SK-N-MC (cell line): Measurements from ENCODE around the gene HLA-DQA2.
"Not testable (repeated sequence)": the region's sequence is repeated elsewhere in the genome, so short reads cannot be mapped to it uniquely, and the experiment has no call there.

ENCODE experiments used
- DNase-seq: peaks from one replicate; pipeline ENCODE4 v3.0.0-alpha.2; 2011; ENCODE audit warnings: low read depth, low spot score
- H3K27ac ChIP-seq: fragments of 200-600 bp; sonication (generic); 2 replicates; pipeline ENCODE4 v1.5.1; 2016; ENCODE audit warnings: mixed run types
- H3K36me3 ChIP-seq: fragments of 200-600 bp; sonication (generic); 2 replicates; pipeline ENCODE4 v1.6.1; 2017; ENCODE audit warnings: antibody characterized with exemption, low read length, mixed read lengths; ENCODE audit not compliant: insufficient read depth
- H3K4me3 ChIP-seq: fragments of 200-600 bp; sonication (generic); 2 replicates; pipeline ENCODE4 v1.5.1; 2016
- H3K9ac ChIP-seq: fragments of 200-600 bp; sonication (generic); 2 replicates; pipeline ENCODE4 v1.8.0; 2017; ENCODE audit warnings: mixed run types, mixed read lengths; ENCODE audit not compliant: insufficient read length
- H3K9me3 ChIP-seq: fragments of 200-600 bp; sonication (generic); 2 replicates; pipeline ENCODE4 v1.6.1; 2017; ENCODE audit warnings: low read depth, mild to moderate bottlenecking, antibody characterized with exemption, low read length, moderate library complexity, mixed read lengths
- EZH2 ChIP-seq: fragments of 200-600 bp; sonication (generic); IDR thresholded peaks from one replicate; pipeline ENCODE4 v1.6.1; 2017; ENCODE audit warnings: antibody characterized with exemption
- FOXP2 ChIP-seq: optimal IDR thresholded peaks from 2 replicates; pipeline ENCODE3; 2011; ENCODE audit warnings: mild to moderate bottlenecking, moderate library complexity; ENCODE audit not compliant: insufficient read depth; ENCODE audit errors: extremely low read length, control extremely low read depth
- POLR2AphosphoS5 ChIP-seq: IDR thresholded peaks from 2 replicates; pipeline ENCODE4 v1.6.1; 2012; ENCODE audit warnings: mild to moderate bottlenecking, low read depth, low read length, borderline replicate concordance

Gene HLA-DQA2

DNA sequence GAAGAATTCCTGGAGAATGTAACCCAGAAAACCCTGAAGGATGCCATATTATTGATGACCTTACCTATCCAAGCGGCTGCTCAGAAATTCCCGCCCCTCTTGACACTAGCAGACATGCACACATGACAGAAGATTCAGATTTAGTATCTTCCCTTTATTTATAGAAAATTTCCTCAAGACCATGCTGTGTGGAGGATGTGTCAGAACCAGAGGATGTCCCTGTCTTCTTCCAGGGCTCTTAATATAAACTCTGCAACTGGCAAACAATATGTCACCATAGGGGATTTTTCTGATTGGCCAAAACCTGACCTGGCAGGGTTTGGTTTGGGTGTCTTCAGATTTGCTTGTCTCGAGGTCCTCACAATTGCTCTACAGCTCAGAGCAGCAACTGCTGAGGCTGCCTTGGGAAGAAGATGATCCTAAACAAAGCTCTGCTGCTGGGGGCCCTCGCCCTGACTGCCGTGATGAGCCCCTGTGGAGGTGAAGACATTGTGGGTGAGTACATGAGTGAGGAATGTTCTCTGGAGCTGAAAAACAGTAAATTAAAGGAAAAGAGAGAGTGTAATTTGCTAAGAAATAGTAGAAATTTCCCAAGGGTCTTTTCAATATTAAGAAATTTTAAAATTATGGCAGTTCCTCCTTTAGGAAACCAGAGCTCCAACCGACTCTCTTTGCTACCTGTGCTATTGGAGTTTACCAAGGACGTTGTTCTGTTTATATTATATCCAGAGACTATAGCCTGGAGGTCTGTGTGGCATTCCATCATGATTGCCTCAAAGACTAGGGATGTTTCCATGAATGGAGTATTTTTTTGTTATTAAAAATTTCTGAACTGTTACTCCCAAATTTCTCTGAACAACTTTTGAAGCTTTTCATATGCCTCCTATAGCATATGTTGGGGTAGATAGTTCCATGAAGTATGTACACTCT, at the start of gene HLA-DQA2:
Gene HLA-DQA2, plus strand, starts transcription at position 361 of the 930 bp plus-strand sequence. Its CDS starts 53 bp downstream, at position 414.
- no peak for DNase-seq
- H3K9me3 ChIP-seq, result no peaks in the 10 kb centered on the region
- H3K36me3 ChIP-seq, result no peaks in the 10 kb centered on the region
- H3K4me3 ChIP-seq, result no peak within 1 kb of the TSS
- H3K27ac ChIP-seq, result no peak within 1 kb of the TSS
- TF ChIP-seq FOXP2 (no peak), POLR2AphosphoS5 (no peak), EZH2 (no peak)
- H3K9ac ChIP-seq, result no peak within 1 kb of the TSS

- H3K36me3 ChIP-seq, result no peaks in the 10 kb centered on the region
- H3K27ac ChIP-seq, result no peak overlapping the region
- H3K9ac ChIP-seq, result no peak overlapping the region
- TF ChIP-seq EZH2 (no peak), FOXP2 (no peak), POLR2AphosphoS5 (no peak)
- H3K9me3 ChIP-seq, result no peaks in the 10 kb centered on the region
- no peak overlapping the region for H3K4me3 ChIP-seq
- no peak for DNase-seq
Observed at GRCh38 chr6:32692019-32692418, 49.2 kb upstream of the HLA-DQA2 start.

DNA sequence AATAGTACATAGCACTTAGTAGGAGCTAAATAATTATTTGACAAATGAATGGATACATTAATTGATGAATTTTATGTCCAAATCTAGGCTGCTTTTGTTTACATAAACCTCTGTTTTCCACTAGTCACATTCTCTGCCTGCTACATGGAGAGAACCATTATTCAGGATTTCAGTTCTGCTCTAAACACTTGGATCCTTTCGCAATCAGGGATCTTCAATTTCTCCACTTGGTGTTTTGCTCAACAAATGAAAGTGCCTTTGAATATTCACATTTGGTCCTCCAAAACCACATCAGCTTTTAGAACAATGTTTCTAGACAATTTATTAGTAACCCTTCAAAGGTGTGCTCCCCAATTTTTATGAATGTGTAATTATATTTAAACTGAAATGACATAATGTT, 44.2 kb upstream of the HLA-DQA2 start:
- no peak overlapping the region for H3K9ac ChIP-seq
- H3K4me3 ChIP-seq, result no peak overlapping the region
- no peaks in the 10 kb centered on the region for H3K9me3 ChIP-seq
- H3K27ac ChIP-seq, result no peak overlapping the region
- no peaks in the 10 kb centered on the region for H3K36me3 ChIP-seq
- no peak for TF ChIP-seq EZH2
- no peak for TF ChIP-seq FOXP2
- no peak for TF ChIP-seq POLR2AphosphoS5
- DNase-seq, result no peak

DNA sequence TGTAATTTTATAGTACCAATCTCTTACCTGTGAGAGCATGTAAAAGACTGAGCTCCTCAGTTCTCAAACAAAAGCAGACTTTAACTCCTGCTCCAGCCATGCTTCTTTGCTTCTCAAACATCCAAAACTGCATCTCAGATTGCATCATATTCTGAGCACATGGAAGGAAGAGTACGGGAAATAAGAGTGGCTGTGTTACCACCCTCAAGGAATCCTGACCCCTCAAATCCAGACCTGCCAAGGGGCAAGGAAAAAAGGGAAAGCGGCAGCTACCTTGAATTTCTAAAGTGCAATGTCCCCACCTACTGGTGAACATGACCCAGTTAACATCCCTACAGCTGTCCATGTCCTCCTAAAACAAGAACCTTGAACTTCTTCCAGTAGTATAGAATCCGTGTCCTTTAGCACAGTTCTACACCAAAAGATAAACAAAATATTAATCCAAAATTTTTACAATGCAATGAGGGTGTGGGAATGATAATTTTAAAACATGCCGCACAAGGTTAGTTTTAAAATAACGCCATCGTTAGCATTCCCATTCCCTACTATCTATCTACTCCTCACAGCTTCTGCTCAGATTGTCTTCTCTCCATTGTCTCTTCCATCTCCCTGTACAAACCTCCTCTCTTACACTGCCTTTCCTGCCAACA, 40.7 kb upstream of the HLA-DQA2 start:
- Histone ChIP-seq H3K9me3 (no peaks in the 10 kb centered on the region), H3K36me3 (no peaks in the 10 kb centered on the region), H3K4me3 (peak overlapping the region; percentile 26), H3K27ac (no peak overlapping the region), H3K9ac (no peak overlapping the region)
- peak; percentile 45 for DNase-seq
- TF ChIP-seq FOXP2 (no peak), EZH2 (no peak), POLR2AphosphoS5 (no peak)

DNA sequence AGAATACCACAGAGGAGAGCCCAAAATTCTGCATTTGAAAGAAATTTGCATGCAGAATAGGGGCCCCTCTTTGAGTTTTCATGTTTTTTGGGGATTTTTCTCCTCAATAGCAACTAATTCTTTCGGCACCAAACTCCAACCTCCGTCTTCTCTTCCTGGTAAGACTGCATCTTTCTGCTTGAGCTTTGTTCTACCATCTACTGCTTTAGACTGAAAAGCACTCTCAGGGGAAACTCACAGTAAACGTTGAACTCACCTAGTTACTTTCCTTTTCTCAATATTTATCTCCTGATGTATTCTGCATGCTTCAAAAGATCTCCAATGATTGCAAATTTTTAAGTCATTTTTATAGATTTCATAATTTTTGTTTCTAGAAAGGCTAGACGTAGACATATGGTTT, 37.8 kb upstream of the HLA-DQA2 start:
- no peak for DNase-seq
- TF ChIP-seq EZH2, result no peak
- TF ChIP-seq POLR2AphosphoS5, result no peak
- no peak for TF ChIP-seq FOXP2
- H3K9me3 ChIP-seq, result no peaks in the 10 kb centered on the region
- no peaks in the 10 kb centered on the region for H3K36me3 ChIP-seq
- no peak overlapping the region for H3K9ac ChIP-seq
- H3K4me3 ChIP-seq, result no peak overlapping the region
- H3K27ac ChIP-seq, result no peak overlapping the region

- H3K9ac ChIP-seq, H3K36me3 ChIP-seq, H3K27ac ChIP-seq, H3K4me3 ChIP-seq, H3K9me3 ChIP-seq, DNase-seq: not testable (repeated sequence)
Observed at GRCh38 chr6:32705164-32705563, 36.0 kb upstream of the HLA-DQA2 start.

- H3K9ac ChIP-seq, result no peak overlapping the region
- H3K27ac ChIP-seq, result no peak overlapping the region
- DNase-seq, result no peak
- H3K9me3 ChIP-seq, result no peaks in the 10 kb centered on the region
- H3K36me3 ChIP-seq, result no peaks in the 10 kb centered on the region
- TF ChIP-seq FOXP2 (no peak), POLR2AphosphoS5 (no peak), EZH2 (no peak)
- H3K4me3 ChIP-seq, result no peak overlapping the region
Observed at GRCh38 chr6:32709625-32710024, 31.6 kb upstream of the HLA-DQA2 start.

DNA sequence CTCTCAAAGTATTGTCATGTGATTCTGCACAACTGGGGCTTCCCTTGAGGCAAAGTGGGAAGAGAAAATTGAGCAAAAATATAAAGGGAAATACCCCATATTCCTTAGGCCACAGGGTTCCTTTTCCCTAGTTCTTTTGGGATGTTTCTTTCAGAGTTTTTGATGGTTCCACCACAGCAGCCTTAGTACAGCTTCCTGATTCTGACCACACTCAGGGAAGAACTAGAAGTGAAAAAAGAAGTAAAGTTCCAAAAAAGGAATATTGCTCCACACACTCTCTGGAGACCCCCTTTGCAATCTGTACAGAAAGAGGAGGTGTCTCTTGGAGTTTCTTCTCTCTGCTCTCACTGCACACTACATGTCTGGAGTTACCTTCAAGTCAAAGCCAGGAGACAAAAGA, 27.9 kb upstream of the HLA-DQA2 start:
- Histone ChIP-seq H3K9ac (no peak overlapping the region), H3K36me3 (no peaks in the 10 kb centered on the region), H3K9me3 (no peaks in the 10 kb centered on the region), H3K4me3 (no peak overlapping the region), H3K27ac (no peak overlapping the region)
- TF ChIP-seq POLR2AphosphoS5 (no peak), FOXP2 (no peak), EZH2 (no peak)
- no peak for DNase-seq

- Histone ChIP-seq H3K4me3 (no peak overlapping the region), H3K36me3 (no peaks in the 10 kb centered on the region), H3K9me3 (no peaks in the 10 kb centered on the region), H3K9ac (no peak overlapping the region), H3K27ac (no peak overlapping the region)
- no peak for TF ChIP-seq POLR2AphosphoS5
- TF ChIP-seq FOXP2, result no peak
- no peak for TF ChIP-seq EZH2
- DNase-seq, result no peak
Observed at GRCh38 chr6:32716396-32716795, 24.8 kb upstream of the HLA-DQA2 start.
